Activated B cell treated with CpG ODN at 0.5 μM for 24 hours (primary cell): Measurements from ENCODE around the gene THSD4. TPM values are rescaled to one million over a fixed set of nuclear protein-coding genes. Genes with fewer than 3 reads are reported as not detected.
"Not testable (repeated sequence)": the region's sequence is repeated elsewhere in the genome, so short reads cannot be mapped to it uniquely, and the experiment has no call there.

Experiments
- ATAC-seq: fragments of 200-7000 bp; cut with Tn5 transposase; one replicate; pipeline ENCODE4 v1.10.0; 2021; ENCODE audit warnings: low read depth, mild to moderate bottlenecking, moderate library complexity
- CTCF ChIA-PET: fragments of 350-600 bp; sonication (Branson Sonifier 250); formaldehyde crosslinking; loops from one replicate; lab custom pipeline; 2021; ENCODE audit warnings: antibody characterized with exemption; lab: Charles Lee
- POLR2A ChIA-PET: fragments of 350-600 bp; sonication (Branson Sonifier 250); formaldehyde crosslinking; loops from one replicate; lab custom pipeline; 2021; ENCODE audit warnings: antibody characterized with exemption; lab: Charles Lee
- DNase-seq: peaks from one replicate; pipeline ENCODE4 v3.0.0; 2022
- H3K27ac Mint-ChIP-seq: one replicate; pipeline ENCODE4 v1.8.0; 2020; ENCODE audit warnings: mixed read lengths
- H3K27me3 Mint-ChIP-seq: one replicate; pipeline ENCODE4 v1.8.0; 2021; ENCODE audit warnings: mixed read lengths
- H3K36me3 Mint-ChIP-seq: one replicate; pipeline ENCODE4 v1.8.0; 2021; ENCODE audit warnings: low read depth, mixed read lengths
- H3K4me1 Mint-ChIP-seq: one replicate; pipeline ENCODE4 v1.8.0; 2021; ENCODE audit warnings: mixed read lengths
- H3K4me3 Mint-ChIP-seq: one replicate; pipeline ENCODE4 v1.8.0; 2020; ENCODE audit warnings: mild to moderate bottlenecking, mixed read lengths
- H3K9me3 Mint-ChIP-seq: one replicate; pipeline ENCODE4 v1.8.0; 2020; ENCODE audit warnings: mixed read lengths
- CTCF ChIP-seq: fragments of 200-600 bp; IDR thresholded peaks from one replicate; pipeline ENCODE4 v1.8.0; 2022; ENCODE audit warnings: antibody characterized with exemption, mild to moderate bottlenecking
- intact Hi-C: fragments of 100-400 bp; cut with micrococcal nuclease; formaldehyde crosslinking; loops from one replicate; pipeline ENCODE4 v1.15.1; 2024
- total RNA-seq: library from RNA; stranded (reverse); gene quantifications from 2 replicates; pipeline ENCODE4 v1.2.3, GENCODE V29; 2022

The THSD4 gene
- total RNA-seq, 1 donor from 2014 or later = not detected

- H3K27me3 Mint-ChIP-seq = peaks cover 13% of the 10 kb centered on the region
- TF ChIP-seq CTCF = no peak
- DNase-seq (no peak), ATAC-seq (no peak)
- no peak overlapping the region for H3K4me3 Mint-ChIP-seq
- ChIA-PET CTCF (no interaction called here), POLR2A (no interaction called here)
- no peaks in the 10 kb centered on the region for H3K4me1 Mint-ChIP-seq
- intact Hi-C loops = no loop called here
- H3K36me3 Mint-ChIP-seq = no peaks in the 10 kb centered on the region
- no peak overlapping the region for H3K27ac Mint-ChIP-seq
- H3K9me3 Mint-ChIP-seq = no peaks in the 10 kb centered on the region
Observed at GRCh38 chr15:71397377-71397776, 282.1 kb downstream of the THSD4 start.

GRCh38 chr15:71400294-71400693 is 285.0 kb downstream of the THSD4 start:
- Mint-ChIP-seq H3K36me3 (no peaks in the 10 kb centered on the region), H3K9me3 (no peaks in the 10 kb centered on the region), H3K4me1 (no peaks in the 10 kb centered on the region), H3K4me3 (no peak overlapping the region), H3K27me3 (peaks cover 4% of the 10 kb centered on the region), H3K27ac (no peak overlapping the region)
- no peak for ATAC-seq
- TF ChIP-seq CTCF = no peak
- ChIA-PET POLR2A (no interaction called here), CTCF (no interaction called here)
- DNase-seq = no peak
- intact Hi-C loops = no loop called here

- ATAC-seq, H3K36me3 Mint-ChIP-seq, CTCF ChIA-PET, POLR2A ChIA-PET, H3K4me1 Mint-ChIP-seq, H3K27me3 Mint-ChIP-seq, H3K4me3 Mint-ChIP-seq, H3K9me3 Mint-ChIP-seq, H3K27ac Mint-ChIP-seq, intact Hi-C loops, DNase-seq: not testable (repeated sequence)
Observed at GRCh38 chr15:71401728-71402127, 286.5 kb downstream of the THSD4 start.

GRCh38 chr15:71409541-71409940 is 294.3 kb downstream of the THSD4 start:
- H3K4me3 Mint-ChIP-seq = no peak overlapping the region
- ATAC-seq = no peak
- no peaks in the 10 kb centered on the region for H3K36me3 Mint-ChIP-seq
- ChIA-PET CTCF (interaction anchor here (0.6 kb wide), 1 partner anchor 271 kb away, joined by 3 read pairs; no protein-coding TSS in a partner anchor), POLR2A (no interaction called here)
- TF ChIP-seq CTCF = no peak
- H3K27me3 Mint-ChIP-seq = peaks cover 13% of the 10 kb centered on the region
- H3K9me3 Mint-ChIP-seq = no peaks in the 10 kb centered on the region
- no peak overlapping the region for H3K27ac Mint-ChIP-seq
- DNase-seq = no peak
- no peaks in the 10 kb centered on the region for H3K4me1 Mint-ChIP-seq
- intact Hi-C loops = no loop called here

- POLR2A ChIA-PET = no interaction called here
- ATAC-seq (no peak), DNase-seq (no peak)
- no peaks in the 10 kb centered on the region for H3K36me3 Mint-ChIP-seq
- no peaks in the 10 kb centered on the region for H3K4me1 Mint-ChIP-seq
- intact Hi-C loops = no loop called here
- CTCF ChIA-PET = no interaction called here
- H3K9me3 Mint-ChIP-seq = no peaks in the 10 kb centered on the region
- H3K4me3 Mint-ChIP-seq = no peak overlapping the region
- peaks cover 13% of the 10 kb centered on the region for H3K27me3 Mint-ChIP-seq
- H3K27ac Mint-ChIP-seq = no peak overlapping the region
- TF ChIP-seq CTCF = no peak
Observed at GRCh38 chr15:71410347-71410746, 295.1 kb downstream of the THSD4 start.
